GM19397 (cell line): ENCODE results near the gene ISG15.

ENCODE experiments used
- ATAC-seq: cut with Tn5 transposase; IDR thresholded peaks from one replicate; pipeline ENCODE4 v1.9.1; 2021; ENCODE audit warnings: mild to moderate bottlenecking, moderate library complexity; ENCODE audit not compliant: unreplicated experiment

ISG15 gene

GRCh38 chr1:1013105-1013921 lies at the start of gene ISG15:
Gene ISG15 (plus strand): TSS chr1:1013497. CDS start chr1:1013574, 77 bp downstream.
- ATAC-seq = peak; percentile 70

- no peak for ATAC-seq
These were observed 49.4 kb upstream of the ISG15 start for GRCh38 chr1:963746-964525.

DNA sequence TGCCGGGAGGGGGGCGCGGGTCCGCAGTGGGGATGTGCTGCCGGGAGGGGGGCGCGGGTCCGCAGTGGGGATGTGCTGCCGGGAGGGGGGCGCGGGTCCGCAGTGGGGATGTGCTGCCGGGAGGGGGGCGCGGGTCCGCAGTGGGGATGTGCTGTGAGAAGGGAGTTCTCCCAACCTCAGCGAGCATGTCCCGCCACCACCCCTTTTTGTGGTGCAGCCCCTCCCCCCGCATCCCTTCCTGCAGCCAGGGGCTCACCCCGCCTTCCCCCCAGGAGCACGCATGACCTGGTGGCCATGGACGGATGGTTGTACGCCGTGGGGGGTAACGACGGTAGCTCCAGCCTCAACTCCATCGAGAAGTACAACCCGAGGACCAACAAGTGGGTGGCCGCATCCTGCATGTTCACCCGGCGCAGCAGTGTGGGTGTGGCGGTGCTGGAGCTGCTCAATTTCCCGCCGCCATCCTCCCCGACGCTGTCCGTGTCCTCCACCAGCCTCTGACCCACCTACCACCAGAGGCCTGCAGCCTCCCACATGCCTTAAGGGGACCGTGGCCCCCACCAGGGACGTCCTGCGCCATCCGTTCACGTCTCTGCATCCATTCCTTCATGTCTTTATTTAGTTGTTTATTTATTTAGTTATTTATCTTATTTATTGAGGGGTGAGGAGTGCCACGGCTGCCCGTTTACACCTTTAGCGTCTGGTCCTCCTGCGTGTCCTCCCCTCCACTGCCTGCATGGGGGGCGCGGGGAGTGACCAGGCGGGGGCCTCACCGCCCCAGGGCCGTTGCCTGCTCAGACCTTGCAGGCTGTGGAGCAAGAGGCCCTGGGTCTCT lies 48.4 kb upstream of the ISG15 start:
- ATAC-seq = no peak

DNA sequence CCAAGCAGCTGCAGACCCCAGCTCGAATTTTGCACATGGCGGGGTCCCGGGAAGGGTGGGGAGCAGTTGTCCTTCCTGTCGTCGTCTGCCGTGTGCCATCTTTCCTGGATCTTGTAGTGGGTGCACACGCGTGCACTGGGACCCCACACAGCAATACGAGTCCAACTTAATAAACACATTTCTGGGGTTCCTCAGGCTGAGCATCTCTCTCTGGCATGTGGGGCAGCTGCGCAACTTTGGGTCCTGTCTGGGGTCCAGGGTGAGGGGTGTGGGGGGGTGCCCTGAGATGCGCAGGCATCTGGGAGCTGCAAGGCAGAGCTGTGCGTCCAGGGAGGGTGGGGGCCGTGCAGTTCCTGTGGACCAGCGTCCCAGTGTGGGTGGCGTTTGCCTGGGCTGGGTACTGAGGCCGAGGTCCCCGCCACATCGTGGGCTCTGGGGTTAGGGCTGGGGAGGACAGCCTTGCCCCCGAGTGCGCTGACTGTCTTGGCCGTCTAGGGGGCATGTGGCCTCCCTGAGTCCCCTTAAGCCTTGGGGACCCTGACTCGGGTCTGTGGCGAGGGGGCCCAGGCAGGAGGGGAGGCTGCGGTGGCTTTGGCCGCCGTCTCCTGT lies 47.7 kb upstream of the ISG15 start:
- ATAC-seq = no peak

DNA sequence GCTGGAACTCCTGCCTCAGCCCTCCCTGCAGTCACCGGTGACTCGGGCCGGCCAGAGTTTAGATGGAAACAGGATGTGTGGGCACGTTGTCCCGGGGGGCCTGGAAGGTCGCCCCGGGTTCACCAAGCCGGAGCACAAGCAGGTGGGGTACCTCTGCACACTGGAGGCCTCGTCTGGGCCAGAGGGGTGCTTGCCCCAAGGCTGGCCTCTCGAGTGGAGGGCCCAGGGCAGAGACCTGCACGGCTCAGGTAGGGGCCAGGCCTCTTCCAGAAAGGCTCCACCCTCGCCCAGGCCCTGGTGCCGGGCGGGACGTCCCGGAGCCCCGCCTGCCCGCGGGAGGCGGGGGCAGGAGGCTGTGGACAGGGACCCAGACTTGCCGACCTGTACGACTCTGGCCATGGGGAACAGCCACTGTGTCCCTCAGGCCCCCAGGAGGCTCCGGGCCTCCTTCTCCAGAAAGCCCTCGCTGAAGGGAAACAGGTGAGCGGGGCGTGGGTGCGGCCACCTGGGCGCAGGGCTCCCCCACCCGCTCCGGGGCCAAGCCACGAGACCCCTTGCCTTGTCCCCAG lies 47.1 kb upstream of the ISG15 start, which contains the start of gene PLEKHN1:
Gene PLEKHN1, plus strand, starts transcription at position 348 of the 569 bp plus-strand sequence. Its CDS starts 50 bp downstream, at position 398.
- peak; percentile 17 for ATAC-seq

DNA sequence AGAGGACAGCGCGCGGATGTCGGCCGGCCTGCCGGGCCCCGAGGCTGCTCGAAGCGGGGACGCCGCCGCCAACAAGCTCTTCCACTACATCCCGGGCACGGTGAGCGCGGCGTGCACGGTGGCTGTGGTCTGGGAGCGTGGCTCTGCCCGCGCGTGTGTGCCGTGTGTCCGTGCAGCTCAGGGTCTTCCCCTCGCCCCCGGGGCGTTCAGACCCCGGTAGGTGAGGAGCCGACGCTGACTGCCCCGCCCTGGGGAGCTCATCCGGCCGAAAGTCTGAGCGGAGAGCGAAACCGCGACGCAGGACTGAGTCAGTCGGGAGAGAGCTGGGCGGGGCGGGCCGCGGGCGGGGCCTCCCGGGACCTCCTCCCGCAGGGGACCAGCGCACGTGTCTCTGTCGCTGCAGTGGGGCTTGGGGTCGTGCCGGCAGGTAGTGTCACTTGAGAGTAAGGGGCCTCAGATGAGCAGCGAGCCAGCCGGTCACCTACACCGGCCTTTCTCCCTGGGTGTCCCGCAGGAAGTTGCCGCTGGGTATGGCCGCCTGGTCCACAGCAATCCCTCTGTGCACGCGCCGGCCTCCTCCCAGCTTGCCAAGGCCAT lies 46.5 kb upstream of the ISG15 start:
- ATAC-seq = peak; percentile 62

DNA sequence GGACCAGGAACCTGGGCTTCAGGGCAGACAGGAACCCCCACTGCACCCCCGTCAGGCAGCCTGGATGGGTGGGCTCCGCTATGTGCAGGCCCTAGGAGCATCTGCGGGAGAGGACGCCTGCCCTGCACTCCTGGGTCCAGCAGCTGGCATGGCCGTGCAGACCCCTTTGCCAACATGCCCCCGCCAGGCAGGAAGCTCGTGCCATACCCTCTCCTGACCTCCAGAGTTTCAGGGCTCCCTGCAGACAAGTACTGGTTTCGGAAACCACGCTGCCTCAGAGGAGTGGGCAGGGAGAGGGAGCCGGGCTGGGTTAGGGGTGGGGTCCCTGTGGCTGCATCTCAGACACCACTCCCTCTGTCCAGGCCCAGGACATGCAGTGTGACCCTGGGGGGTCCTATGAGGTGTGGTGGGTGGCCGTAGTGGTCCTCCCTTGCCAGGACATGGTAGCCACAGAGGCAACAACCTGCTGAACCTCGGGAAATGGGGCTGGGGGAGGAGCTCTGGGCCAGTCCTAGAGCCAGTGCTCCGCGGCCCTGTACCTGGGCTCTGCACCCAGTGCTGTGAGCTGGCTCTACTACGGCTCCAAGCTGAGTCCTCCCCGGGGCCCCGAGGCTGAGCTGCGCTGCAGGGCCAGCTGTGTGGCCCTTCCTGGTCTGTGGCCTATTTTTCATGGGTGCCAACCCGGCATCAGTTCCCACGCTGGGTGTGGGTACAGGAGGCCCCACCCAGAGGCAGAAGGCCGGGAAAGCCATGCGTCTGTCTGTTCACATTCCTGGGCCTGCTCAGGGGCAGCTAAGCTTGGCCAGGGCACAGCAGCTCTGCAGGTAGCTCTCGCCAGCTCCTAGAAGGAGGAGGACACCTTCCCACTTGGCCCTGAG lies 45.6 kb upstream of the ISG15 start:
- no peak for ATAC-seq

DNA sequence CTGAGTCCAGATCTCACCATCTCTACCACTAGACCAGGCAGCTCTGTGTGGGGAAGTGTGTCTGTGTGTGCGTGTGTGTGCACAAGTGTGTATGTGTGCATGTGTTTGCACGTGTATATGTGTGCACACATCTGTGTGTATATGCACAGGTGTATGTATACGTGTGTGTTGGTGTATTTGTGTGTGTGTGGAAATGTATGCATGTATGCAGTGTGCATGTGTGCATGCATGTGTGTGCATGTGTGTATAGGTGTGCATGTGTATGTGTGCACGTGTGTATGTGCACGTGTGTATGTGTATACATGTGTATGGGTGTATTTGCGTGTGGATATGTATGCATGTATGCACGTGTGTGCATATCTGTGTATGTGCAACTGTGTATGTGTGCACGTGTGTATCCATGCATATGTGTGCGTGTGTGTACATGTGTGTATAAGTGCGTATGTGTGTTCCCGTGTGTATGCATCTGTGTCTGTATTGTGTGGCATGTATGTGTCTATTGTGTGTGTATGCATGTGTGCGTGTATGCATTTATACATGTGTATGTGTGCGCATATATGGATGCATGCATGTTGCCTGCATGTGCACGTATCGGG lies 43.9 kb upstream of the ISG15 start:
- ATAC-seq = no peak

GRCh38 chr1:970242-970972 lies 42.9 kb upstream of the ISG15 start:
- no peak for ATAC-seq

- no peak for ATAC-seq
These were observed 42.1 kb upstream of the ISG15 start for GRCh38 chr1:970973-971730.

- ATAC-seq = no peak
These were observed 41.4 kb upstream of the ISG15 start for GRCh38 chr1:971751-972506.

DNA sequence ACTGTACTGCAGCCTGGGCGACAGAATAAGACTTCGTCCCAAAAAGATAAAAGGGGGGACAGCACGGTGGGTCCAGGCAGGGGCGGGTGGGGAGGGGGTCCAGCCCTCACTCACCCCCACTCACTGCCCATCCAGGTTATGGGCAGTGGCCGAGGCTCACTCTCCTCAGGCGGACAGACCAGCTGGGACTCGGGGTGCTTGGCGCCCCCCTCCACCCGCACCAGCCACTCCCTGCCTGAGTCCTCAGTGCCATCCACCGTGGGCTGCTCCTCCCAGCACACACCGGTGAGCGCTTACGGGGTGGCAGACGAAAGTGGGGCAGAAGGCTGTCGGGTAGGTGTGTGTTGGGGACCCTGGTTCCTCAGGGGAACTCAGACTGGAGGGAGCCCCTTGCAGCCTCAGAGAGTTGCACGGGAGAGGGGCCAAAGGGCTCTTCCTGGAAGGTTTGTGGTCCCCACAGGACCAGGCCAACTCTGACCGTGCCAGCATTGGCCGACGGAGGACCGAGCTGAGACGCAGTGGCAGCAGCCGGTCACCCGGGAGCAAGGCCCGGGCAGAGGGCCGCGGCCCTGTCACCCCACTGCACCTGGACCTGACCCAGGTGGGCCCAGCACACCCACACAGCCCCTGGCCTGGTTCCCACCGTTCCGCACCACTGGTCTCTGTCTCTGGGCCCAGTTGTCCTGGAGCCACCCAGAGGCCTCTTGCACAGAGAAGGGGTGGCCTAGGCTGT lies 40.4 kb upstream of the ISG15 start:
- no peak for ATAC-seq

DNA sequence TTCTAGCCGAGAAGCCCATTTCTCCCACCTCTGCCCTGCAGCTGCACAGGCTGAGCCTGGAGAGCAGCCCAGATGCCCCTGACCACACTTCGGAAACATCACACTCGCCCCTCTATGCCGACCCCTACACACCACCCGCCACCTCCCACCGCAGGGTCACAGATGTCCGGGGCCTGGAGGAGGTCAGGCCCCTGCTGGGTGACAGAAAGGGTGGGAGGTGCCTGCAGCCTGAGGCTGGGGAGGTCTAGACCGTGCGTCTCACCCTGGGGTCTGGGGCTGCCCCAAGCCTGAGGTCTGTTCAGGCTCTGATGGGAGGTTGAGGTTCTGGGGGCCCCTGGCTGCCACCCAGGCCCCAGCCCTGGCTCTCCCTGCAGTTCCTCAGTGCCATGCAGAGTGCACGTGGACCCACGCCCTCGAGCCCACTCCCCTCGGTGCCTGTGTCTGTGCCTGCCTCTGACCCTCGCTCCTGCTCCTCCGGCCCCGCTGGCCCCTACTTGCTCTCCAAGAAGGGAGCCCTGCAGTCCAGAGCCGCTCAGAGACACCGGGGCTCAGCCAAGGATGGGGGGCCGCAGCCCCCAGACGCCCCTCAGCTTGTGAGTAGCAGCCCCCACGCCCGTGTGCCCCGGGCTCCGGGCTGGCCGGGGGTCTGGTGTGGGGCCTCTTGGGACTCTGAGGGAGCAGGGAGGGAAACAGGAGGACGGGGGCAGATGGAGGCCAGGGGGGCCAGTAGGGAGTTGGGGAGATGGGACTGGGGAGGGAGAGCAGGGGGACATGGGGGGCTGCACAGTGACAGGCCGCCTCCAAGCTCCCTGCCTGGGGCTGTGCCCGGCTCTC lies 39.6 kb upstream of the ISG15 start:
- no peak for ATAC-seq

DNA sequence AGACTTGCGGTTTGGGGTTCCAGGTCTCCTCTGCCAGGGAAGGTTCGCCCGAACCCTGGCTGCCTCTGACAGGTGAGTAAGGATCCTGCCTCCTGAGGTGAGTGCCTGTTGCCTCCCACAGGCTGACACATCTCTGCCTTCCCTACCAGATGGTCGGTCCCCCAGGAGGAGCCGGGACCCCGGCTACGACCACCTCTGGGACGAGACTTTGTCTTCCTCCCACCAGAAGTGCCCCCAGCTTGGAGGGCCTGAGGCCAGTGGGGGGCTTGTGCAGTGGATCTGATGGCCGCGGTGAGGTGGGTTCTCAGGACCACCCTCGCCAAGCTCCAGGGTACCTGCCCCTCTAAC lies 39.0 kb upstream of the ISG15 start:
- ATAC-seq = no peak

DNA sequence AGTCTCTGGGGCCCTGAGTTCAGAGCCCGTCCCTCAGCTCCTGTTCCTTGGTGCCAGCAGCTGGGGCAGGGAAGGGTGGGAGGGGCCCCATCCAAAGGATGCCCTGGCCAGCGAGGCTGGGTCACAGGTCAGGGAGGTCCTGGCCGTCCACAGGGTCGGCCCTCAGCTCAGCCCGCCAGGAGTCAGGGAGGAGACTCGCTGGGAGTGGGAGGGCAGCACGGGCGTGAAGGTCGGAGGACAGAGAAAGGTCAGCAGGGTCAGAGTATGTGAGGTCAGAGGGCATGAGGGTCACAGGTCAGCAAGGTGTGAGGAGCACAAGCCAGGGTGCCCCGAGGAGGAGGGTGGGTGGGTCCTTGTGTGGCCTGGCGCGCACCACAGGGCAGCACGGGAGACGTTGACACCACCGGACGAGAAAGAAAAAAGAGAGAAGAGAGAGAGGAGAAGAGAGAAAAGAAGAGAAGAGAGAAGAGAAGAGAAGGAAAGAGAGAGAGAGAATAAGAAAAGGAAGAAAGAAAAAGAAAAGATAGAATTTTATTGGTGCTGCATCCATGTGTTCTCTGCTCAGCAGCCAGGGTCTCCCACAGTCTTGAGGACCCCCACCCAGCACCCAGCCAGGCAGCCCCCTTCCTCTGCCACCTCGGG lies 38.5 kb upstream of the ISG15 start:
- no peak for ATAC-seq
